OCI-LY1 (cell line): Measurements from ENCODE around the gene DENND4A.

Experiments used
- H2AFZ ChIP-seq: fragments of 200-600 bp; sonication (generic), shearing (Covaris generic); 2 replicates; pipeline ENCODE4 v1.6.0; 2014; ENCODE audit warnings: antibody characterized with exemption, mild to moderate bottlenecking, low read length
- H3F3A ChIP-seq: fragments of 200-600 bp; sonication (generic), shearing (Covaris generic); 2 replicates; pipeline ENCODE4 v1.6.0; 2014; ENCODE audit warnings: mild to moderate bottlenecking, antibody characterized with exemption, low read length, moderate library complexity; ENCODE audit not compliant: insufficient read depth
- H3K27ac ChIP-seq: fragments of 200-600 bp; sonication (generic); 2 replicates; pipeline ENCODE4 v1.5.1; 2014; ENCODE audit warnings: low read length, mixed run types, mild to moderate bottlenecking, low read depth; ENCODE audit not compliant: poor library complexity, severe bottlenecking
- H3K27me3 ChIP-seq: fragments of 200-600 bp; sonication (generic); 2 replicates; pipeline ENCODE4 v1.6.0; 2014; ENCODE audit warnings: antibody characterized with exemption, mild to moderate bottlenecking, low read length, moderate library complexity; ENCODE audit not compliant: insufficient read depth
- H3K36me3 ChIP-seq: fragments of 200-600 bp; sonication (generic); 2 replicates; pipeline ENCODE4 v1.6.1; 2014; ENCODE audit warnings: mild to moderate bottlenecking, antibody characterized with exemption, low read length, moderate library complexity, mixed read lengths; ENCODE audit not compliant: insufficient read depth
- H3K4me1 ChIP-seq: fragments of 200-600 bp; sonication (generic); 2 replicates; pipeline ENCODE4 v1.5.1; 2014; ENCODE audit warnings: mild to moderate bottlenecking, low read length, moderate library complexity; ENCODE audit not compliant: insufficient read depth, severe bottlenecking
- H3K4me2 ChIP-seq: fragments of 200-600 bp; sonication (generic), shearing (Covaris generic); 2 replicates; pipeline ENCODE4 v1.6.1; 2014; ENCODE audit warnings: low read length
- H3K4me3 ChIP-seq: fragments of 200-600 bp; sonication (generic); 2 replicates; pipeline ENCODE4 v1.5.1; 2014; ENCODE audit warnings: low read length, low read depth, mild to moderate bottlenecking, mixed read lengths; ENCODE audit not compliant: poor library complexity, severe bottlenecking
- H3K79me2 ChIP-seq: fragments of 200-600 bp; shearing (Covaris generic); 2 replicates; pipeline ENCODE4 v1.6.1; 2016; ENCODE audit warnings: mixed run types, low read length, mixed read lengths; ENCODE audit not compliant: insufficient read depth
- H3K9ac ChIP-seq: fragments of 200-600 bp; sonication (generic), shearing (Covaris generic); 2 replicates; pipeline ENCODE4 v1.6.1; 2014; ENCODE audit warnings: mild to moderate bottlenecking, low read length, mixed read lengths
- H3K9me2 ChIP-seq: fragments of 200-600 bp; sonication (generic), shearing (Covaris generic); 2 replicates; pipeline ENCODE4 v1.6.1; 2014; ENCODE audit warnings: low read depth, mild to moderate bottlenecking, low read length, mixed read lengths
- H3K9me3 ChIP-seq: fragments of 200-600 bp; shearing (Covaris generic); 2 replicates; pipeline ENCODE4 v1.6.1; 2014; ENCODE audit warnings: low read length, mixed read lengths
- H4K20me1 ChIP-seq: fragments of 200-600 bp; sonication (generic), shearing (Covaris generic); 2 replicates; pipeline ENCODE4 v1.6.0; 2016; ENCODE audit warnings: mild to moderate bottlenecking, low read length; ENCODE audit not compliant: insufficient read depth
- CTCF ChIP-seq: fragments of 200-600 bp; sonication (generic), shearing (Covaris generic); IDR thresholded peaks from 2 replicates; pipeline ENCODE4 v1.5.1; 2017; ENCODE audit warnings: mild to moderate bottlenecking, antibody characterized with exemption, low read length, moderate library complexity, mixed read lengths
- EZH2 ChIP-seq: fragments of 200-600 bp; sonication (generic), shearing (Covaris generic); IDR thresholded peaks from 2 replicates; pipeline ENCODE4 v1.8.0; 2017; ENCODE audit warnings: borderline replicate concordance, mixed run types, mild to moderate bottlenecking, antibody characterized with exemption, low read length, moderate library complexity, mixed read lengths

DENND4A gene

GRCh38 chr15:65638109-65638508 is 154.0 kb downstream of the DENND4A start:
- H4K20me1 ChIP-seq = no peaks in the 10 kb centered on the region
- no peak overlapping the region for H3K4me2 ChIP-seq
- no peak overlapping the region for H3K9ac ChIP-seq
- no peaks in the 10 kb centered on the region for H3K9me3 ChIP-seq
- H3K4me3 ChIP-seq = no peak overlapping the region
- no peak overlapping the region for H3K27ac ChIP-seq
- H3K79me2 ChIP-seq = no peaks in the 10 kb centered on the region
- H3F3A ChIP-seq = no peaks in the 10 kb centered on the region
- no peaks in the 10 kb centered on the region for H3K9me2 ChIP-seq
- no peaks in the 10 kb centered on the region for H3K36me3 ChIP-seq
- H2AFZ ChIP-seq = no peak overlapping the region
- no peaks in the 10 kb centered on the region for H3K27me3 ChIP-seq
- TF ChIP-seq EZH2 = no peak
- no peak for TF ChIP-seq CTCF
- no peaks in the 10 kb centered on the region for H3K4me1 ChIP-seq

- TF ChIP-seq CTCF = no peak
- TF ChIP-seq EZH2 = no peak
Observed at GRCh38 chr15:65634356-65634755, 157.7 kb downstream of the DENND4A start.

GRCh38 chr15:65633752-65634151 is 158.3 kb downstream of the DENND4A start:
- Histone ChIP-seq H3K4me3 (no peak overlapping the region), H2AFZ (no peak overlapping the region), H3K79me2 (no peaks in the 10 kb centered on the region), H3F3A (no peaks in the 10 kb centered on the region), H3K36me3 (no peaks in the 10 kb centered on the region), H3K4me2 (no peak overlapping the region), H3K27me3 (no peaks in the 10 kb centered on the region), H3K4me1 (no peaks in the 10 kb centered on the region), H3K9me3 (no peaks in the 10 kb centered on the region), H3K9me2 (no peaks in the 10 kb centered on the region), H3K27ac (no peak overlapping the region), H3K9ac (no peak overlapping the region), H4K20me1 (no peaks in the 10 kb centered on the region)
- TF ChIP-seq CTCF (no peak), EZH2 (no peak)

More at GRCh38 chr15:65634356-65634755, 157.7 kb downstream of the DENND4A start:
- Histone ChIP-seq H3K27me3 (no peaks in the 10 kb centered on the region), H3K9me3 (no peaks in the 10 kb centered on the region), H2AFZ (no peak overlapping the region), H4K20me1 (no peaks in the 10 kb centered on the region), H3K4me3 (no peak overlapping the region), H3K27ac (no peak overlapping the region), H3F3A (no peaks in the 10 kb centered on the region), H3K4me2 (no peak overlapping the region), H3K4me1 (no peaks in the 10 kb centered on the region), H3K36me3 (no peaks in the 10 kb centered on the region), H3K9me2 (no peaks in the 10 kb centered on the region), H3K79me2 (no peaks in the 10 kb centered on the region), H3K9ac (no peak overlapping the region)
